ENCODE results near the gene SIL1.
A peak's percentile ranks its signal among the peaks of the same experiment; 100 is the strongest.
"Not testable (repeated sequence)": the region's sequence is repeated elsewhere in the genome, so short reads cannot be mapped to it uniquely, and the experiment has no call there.

SIL1 gene

DNA sequence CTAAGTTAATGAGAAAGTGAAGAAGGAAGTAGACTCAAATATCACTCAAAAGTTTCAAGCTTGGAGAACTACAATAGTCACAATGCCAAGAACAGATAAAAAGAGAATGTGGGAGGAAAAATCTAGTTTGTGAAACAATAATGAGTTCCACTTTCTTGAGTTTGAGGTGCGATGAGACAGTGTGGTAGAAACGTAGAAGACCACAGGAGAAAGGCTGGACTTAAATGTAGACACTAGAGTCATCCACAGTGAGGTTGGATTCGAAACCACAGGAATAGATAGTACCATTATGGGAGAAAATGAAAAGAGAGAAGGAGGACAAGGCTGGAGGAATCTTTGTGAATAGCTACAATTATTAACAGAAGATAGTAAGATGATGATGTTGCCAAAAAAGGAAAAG is 182.0 kb downstream of the SIL1 start:
- no peak for DNase-seq

DNA sequence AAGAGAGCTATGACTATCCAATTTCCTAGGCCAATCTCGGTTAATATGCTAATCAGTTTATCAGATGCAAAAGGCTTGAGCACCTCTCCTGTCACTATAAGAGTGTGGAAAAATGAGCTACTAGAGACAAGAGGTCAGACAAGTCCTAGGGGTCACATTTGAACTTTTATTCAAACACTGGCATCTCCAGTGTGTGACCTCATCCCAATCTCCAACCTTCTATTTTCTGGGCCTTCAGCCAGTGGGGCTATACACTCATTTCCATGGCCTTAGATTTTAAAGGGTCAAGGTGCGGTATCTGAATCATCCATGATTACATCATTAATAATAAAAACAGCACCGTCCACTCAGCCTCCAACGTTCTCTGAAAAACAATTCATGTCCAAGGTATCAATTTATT is 183.4 kb downstream of the SIL1 start:
- no peak for DNase-seq

DNA sequence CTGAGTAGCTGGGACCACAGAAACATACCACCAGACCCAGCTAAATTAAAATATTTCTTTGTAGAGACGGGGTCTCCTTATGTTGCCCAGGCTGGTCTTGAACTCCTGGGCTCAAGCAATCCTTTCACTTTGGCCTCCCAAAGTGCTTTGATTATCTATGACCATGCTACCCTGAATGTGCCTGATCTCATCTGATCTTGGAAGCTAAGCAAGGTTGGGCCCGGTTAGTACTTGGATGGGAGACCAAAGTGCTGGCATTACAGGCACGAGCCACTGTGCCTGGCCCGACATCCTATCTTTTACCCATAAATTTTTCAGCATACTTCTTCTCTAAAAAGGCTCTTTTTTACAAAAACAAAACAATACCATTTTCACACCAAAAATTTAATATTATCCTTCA is 186.0 kb downstream of the SIL1 start:
- no peak for DNase-seq

DNA sequence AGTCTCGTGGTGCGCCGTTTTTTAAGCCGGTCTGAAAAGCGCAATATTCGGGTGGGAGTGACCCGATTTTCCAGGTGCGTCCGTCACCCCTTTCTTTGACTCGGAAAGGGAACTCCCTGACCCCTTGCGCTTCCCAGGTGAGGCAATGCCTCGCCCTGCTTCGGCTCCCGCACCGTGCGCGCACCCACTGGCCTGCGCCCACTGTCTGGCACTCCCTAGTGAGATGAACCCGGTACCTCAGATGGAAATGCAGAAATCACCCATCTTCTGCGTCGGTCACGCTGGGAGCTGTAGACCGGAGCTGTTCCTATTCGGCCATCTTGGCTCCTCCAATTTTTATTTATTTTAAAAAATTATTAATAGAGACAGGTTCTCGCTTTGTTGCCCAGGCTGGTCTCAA is 187.0 kb downstream of the SIL1 start:
- DNase-seq: not testable (repeated sequence)

DNA sequence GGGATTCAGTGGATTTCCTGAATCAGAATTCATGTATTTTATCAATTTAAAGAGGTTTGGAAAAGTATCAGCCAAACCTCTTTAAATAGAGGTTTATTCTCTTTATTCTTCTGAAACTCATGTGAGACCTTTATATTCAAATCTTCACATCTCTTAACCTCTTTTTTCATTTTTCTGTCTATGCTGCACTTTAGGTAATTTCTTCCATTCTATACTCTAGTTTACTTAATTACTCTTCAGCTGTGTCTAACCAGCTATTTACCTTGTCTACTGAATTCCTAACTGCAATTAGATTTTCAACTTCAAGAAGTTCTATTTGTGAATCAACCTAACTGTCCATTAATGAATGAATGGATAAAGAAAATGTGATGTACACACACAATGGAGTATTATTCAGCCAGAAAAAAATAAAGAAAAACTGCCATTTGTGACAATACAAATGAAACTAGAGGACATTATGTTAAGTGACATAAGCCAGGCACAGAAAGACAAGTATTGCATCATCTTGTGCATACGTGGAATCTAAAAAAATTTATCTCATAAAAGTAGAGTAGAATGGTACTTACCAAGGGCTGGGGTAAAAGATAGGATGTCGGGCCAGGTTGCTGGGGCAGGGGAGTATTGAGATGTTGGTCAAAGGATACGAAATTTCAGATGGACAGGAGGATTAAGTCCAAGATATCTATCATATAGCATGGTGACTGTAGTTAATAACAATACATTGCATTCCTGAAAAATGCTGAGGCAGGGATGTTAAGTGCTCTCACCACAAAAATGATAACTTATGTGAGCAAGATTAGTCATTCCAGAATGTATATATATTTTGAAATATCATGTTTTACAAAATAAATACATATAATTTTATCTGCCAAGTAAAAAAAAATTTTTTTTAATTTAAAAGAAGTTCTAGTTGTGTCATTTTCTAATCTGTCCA is 193.5 kb downstream of the SIL1 start:
- no peak for DNase-seq

DNA sequence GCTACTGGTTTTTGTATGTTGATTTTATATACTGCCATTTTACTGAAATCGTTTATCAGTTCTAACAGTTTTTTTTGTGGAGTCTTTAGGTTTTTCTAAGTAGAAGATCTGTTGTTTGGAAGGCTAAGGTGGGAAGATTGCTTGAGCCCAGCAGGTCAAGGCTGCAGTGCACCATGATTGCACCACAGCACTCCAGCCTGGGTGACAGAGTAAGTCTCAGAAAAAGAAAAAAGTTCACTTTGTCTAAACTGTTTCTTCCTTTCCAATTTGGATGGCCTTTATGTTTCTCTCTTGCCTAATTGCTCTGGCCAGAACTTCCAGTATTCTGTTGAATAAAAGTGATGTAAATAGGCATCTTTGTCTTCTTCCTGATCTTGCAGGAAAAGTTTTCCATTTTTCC is 198.5 kb downstream of the SIL1 start:
- DNase-seq: no peak

DNA sequence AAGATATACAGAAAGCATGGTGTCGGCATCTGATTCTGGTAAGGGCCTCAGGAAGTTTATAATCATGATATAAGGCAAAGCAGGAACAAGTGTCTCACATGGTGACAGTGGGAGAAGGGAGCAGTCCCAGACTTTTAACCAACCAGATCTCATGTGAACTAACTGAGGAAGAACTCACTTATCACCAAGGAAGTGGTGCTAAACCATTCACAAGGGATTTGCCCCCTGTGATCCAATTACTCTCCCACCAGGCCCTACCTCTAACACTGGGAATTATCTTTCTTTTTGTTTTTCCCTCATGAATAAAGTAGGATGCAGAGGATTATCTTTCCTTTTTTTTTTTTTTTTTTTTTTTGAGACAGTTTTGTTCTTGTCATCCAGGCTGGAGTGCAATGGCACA is 199.6 kb downstream of the SIL1 start:
- no peak for DNase-seq

DNA sequence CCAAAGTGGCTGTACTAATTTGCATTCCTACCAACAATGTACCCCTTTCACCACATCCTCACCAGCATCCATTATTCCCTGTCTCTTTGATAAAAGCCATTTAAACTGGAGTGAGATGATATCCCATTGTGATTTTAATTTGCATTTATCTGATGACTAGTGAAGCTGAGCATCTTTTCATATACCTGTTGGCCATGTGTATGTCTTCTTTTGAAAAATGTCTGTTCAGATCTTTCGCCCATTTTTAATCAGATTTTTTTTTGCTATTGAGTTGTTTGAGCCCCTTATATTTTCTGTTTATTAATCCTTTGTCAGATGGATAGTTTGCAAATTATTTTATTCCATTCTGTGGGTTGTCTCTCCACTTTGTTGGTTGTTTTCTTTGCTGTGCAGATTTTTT is 202.0 kb downstream of the SIL1 start:
- no peak for DNase-seq

DNA sequence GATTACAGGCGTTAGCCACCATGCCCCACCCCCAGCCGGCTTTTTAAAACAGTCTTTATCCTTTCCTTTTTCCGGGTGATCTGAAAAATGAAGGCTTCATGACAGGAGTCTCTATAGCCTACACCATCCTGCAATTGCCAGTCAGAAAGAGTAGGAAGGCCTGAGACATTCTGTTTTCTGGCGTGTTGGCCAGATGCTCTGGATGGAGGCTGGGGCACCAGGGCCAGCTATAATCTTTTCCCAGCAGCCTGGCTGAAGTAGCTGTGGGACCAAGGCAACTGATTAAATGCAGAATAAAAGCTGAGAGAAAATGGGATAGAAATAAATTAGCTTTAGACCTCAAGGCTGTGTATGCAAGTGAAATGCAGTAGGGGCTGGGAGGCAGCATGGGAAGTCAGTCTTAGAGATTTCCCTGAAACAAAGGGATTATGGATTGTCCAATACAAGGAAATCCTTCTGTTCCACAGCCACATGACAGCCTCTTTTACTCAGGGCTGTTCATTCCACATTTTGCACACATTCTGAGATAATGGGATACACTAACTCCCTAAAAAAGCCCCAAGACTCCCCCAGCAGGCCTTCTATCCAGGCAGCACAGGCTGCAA is 207.1 kb downstream of the SIL1 start:
- DNase-seq: no peak

DNA sequence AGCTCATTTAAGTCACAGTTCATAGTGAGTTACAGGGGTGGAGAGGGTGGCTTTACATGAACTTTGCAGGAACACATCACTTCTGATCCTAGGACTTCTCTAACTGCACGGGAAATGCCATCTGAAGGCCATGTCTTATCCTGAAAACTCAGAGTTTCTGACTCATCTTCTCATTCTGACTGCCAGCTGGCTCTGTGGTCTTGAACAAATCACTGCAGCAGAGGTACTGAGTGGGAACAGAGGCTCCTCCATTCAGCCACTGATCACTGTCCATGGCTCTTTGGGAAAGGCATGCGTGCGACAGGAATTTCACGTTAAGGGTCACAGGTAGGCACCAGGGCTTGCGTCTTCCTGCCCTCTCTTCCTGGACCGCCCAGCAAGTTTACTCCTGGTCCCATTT is 208.4 kb downstream of the SIL1 start:
- no peak for DNase-seq

DNA sequence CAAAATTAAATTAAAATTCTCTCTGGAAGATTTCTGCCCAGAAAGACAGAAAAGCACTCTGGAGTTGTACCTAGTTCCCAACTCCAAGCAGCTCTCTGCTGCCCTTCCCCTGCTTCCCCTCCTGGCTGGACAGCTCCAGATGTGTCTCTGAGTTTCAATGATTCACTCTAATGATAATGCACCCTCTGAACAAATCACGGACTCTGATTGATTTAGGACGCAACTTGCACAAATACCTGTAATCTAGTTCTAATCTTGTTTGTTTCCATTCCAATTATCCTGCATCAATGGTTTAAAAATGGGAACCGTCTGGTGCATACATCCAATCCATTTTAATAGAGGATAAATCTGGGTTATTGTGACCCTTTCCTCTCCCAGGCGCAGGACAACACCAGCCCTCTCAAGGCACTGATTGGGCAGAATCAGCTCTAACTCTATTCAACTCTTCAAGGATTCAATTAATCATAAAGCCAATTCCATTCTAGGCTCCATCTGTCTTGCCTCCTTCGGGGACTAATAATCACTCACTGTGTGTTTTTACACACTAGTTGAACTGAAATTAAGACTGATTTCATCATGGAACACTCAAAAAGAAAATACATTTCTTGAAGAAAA is 211.9 kb downstream of the SIL1 start:
- no peak for DNase-seq

DNA sequence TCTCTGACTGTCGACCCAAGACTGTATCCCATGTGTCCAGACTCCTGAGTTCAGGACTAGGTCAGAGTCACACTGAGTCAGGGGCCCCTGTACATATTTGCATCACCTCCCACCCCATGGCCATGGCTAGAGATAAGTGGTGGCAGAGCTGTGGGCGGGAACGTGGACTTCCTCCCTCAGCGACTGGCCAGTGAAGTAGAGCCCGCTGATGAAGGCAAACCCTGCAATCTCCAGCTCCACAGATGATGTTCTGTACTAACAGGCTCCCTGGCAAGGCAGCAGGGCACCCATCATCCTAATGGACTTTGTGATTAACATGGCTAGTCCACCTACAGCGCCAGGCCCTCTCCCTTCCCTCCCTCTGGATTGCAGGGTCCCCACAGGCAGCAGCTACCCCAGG is 212.5 kb downstream of the SIL1 start:
- no peak for DNase-seq

DNA sequence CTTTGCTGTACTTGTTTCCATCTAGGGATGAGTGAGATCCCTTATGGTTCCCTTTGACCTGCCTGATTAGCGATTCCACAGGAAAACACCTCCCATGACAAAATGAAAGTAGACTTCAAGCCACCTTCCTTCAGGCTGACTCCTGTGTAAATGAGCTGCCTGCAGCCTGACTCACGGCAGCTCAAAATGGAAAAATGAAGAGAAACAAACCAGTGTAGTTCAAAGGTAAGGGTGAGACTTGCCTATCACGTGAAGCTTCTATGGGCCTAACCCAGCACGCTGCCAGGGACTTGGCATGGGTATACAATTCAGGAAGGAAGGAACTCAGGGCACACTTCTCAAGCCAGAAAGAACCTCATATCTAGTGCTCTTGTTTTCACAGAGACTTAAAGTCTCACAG is 212.9 kb downstream of the SIL1 start:
- no peak for DNase-seq

DNA sequence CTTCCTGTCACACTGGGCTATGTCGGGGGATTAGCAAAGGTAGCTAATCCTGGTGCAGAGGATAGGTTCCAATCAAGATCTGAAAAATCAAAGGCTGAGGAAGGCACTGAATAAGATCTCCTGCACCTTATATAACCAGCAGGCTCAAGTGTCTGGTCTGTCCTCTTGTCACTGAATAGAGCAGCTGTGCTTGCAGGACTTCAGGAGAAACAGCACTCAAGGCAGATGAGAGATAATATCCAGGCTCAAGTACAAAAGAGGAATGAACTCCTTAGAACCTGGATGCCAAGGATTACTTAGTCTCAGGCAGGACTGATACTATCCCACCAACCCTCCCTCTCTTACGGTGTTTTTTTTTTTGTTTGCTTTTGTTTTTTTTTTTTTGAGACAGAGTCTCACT is 214.2 kb downstream of the SIL1 start:
- no peak for DNase-seq

DNA sequence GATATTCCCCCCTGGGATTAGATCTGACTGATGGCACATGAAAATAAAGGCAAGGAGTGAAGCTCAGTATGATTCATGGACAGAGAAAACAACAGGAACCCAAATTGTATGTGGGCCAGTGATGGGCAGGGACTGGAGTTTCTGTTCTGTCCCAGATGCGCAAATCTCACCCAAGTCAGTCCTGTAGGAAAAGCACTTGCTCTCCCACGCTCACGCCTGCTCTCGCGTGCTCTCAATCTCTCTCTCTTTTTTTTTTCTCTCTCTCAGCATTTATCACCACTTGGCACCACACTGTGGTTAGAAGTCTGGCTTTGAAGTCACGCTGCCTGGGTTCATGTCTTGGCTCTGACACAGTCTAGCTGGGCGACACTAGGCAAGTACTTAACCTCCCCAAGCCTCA is 216.6 kb downstream of the SIL1 start:
- no peak for DNase-seq

DNA sequence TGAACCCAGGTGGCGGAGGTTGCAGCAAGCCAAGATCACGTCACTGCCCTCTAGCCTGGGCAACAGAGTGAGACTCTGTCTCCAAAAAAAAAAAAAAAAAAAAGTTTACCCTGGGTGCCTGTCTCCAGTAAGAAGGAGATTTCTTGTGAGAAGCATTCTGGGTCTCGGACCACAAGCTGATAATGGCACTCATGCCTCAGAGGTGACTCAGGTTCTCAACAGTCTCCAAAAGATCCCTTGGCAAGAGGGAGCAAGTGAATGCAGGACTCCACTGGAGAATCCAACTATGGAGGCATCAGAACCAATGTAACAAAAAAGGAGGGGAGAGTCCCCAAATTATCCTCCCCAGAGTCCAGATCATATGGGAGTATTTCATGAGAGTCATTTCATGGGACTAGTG is 217.0 kb downstream of the SIL1 start:
- DNase-seq: no peak

DNA sequence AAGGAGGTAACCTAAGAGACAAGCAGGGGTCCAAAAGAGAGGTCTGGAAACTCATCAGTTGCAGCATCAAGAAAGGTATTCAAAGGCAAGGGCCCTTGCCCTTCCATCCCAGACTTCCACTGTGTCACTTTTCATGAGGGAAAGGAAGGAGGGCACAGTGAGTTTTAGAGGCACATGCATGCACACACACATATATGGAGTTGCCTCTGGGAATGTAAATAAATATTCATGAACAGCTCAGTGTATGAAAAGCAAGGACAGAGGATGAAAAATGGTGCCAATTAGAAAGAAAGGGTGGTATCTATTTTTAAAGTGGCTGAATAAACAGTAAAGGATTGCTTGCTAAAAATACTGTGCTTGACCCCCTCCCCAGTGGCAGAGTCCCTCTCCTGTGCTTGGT is 217.7 kb downstream of the SIL1 start:
- no peak for DNase-seq

DNA sequence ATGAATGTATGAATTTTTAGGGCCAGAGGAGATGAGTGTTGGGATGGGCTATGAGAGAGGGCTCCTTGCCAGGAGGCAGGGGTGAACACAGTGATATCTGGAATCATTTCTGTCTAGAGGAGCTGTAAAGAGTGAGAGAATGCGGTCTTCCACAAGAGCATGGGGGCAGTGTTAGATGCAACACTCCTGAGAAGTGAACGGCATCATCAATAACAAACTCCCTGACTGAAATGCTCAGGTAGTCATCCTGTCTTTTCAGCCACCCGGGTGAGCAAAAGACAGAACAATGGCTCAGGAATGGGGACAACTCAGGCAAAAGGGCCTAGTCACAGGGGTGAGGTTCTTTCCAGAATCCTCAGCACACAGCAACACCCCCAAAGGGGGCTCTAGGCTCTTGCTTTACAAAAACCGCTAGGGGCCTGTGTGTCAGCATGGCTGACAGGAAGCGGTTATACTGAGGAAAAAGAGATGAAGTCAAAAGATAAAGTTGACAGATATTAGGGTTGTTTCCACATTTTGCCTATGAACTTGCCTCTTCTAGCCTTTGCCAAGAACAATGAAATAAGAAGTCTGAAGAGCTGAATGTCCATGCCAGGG is 218.4 kb downstream of the SIL1 start:
- DNase-seq: no peak

DNA sequence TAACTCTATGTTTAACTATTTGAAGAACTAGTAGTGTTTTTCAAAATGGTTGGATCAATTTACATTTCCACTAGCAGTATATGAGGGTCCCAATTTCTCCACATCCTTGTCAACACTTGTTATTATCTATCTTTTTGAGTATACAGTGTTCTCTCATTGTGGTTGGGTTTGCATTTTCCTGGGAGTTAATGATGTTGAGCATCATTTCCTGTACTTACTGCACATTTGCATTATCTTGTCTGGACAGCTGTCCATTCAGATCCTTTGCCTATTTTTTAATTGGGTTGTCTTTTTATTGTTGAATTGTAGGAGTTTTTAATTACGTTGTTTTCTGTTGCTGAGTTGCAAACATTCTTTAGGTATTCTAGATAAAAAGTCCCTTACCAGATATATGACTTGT is 219.6 kb downstream of the SIL1 start:
- DNase-seq: no peak

DNA sequence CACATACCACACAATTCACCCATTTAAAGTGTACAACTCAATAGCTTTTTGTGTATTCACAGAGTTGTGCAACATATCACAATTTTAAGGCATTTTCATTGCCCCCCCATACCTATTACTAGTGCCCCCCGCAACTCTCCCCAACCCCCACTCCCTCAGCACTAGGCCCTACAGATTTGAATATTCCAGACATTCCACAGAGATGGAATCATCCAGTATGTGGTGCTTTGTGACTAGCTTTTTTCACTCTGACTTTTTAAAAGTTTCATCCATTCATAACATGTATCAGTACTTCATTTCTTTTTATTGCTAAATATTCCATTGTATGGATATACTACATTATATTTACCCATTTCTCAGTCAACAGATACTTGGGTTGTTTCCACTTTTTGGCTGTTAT is 220.1 kb downstream of the SIL1 start:
- DNase-seq: no peak

DNA sequence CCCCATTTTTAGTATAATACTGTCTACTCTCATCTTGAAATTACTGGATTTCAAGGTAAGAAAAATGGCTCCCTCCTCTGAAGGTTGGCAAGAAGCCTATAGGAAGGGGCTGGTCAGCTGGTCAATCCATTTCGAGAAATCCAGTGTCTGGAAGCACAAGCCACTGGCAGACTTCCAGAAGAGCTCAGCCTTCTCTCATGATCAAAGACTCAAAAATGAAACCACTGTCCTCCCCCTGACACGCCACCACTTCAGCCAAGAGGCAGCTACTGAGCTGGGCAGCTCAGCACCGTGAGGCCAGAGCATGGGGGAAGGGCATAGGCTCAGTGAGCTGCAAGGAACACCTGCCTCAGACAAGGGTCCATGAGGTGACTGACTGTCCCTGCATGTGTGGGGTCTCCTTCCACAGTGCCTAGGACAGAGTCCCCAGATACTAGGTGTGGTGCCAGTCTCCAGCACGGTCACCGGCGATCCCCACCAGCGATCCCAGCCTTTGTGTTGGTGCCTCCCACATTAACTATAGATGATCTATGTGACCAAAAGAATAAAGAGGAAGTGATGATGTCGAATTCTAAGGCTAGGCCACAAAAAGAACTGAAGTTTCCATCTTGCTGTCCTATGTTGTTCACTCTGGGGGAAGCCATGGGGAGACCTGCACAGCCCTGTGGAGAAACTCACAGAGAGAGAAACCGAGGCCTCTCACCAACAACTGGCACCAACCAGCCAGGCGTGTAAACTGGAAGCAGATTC is 222.9 kb downstream of the SIL1 start:
- peak; percentile 53 for DNase-seq

DNA sequence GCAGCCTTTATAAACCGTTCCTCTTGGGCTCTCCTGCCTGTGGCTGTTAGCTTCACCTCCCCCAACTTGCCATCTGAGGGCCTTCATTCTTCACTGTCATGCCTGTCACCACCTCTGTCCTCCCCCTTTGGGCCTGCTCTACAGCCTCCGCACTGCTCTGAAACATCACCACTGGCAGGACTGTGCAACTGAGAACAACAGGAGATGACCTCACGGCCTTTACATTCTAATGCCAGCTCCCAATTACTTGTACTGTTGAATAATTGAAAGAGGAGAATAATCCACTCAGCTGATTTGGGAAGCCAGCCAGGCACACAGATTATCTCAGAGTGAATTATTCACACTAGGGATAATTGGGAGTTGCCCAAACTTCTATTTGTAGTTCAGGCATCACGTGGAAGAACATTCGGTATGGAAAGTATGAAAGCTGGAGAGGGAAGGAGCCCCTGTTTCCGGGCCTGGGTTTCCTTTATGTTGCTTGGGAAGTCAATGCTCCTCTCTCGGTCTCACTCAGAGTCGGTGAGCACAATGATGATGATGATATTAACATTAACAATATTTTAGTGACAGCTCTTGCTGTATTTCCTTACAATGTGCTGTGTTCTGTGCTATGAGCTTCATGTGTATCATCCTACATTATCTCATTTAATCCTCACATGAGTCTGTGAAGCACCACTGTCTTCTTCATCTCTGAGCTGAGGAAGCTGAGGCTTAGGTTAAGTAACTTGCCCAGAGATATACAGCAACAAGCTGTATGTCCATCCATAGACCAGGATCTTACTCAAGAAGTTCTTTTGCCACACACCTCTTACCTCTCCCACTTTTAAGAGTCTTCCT is 223.7 kb downstream of the SIL1 start:
- peak; percentile 14 for DNase-seq

Measured in NCI-H510A treated with DMSO at 0.1 percent for 48 hours (cell line).